Endothelial cell of umbilical vein (primary cell): ENCODE measurements around the gene RUNX2. TPM values are rescaled to one million over a fixed set of nuclear protein-coding genes. Genes with fewer than 3 reads are reported as not detected.

Experiments used
- BruUV-seq: library from RNA; stranded (reverse); fragments of 400-500 nt; replicated peaks from 2 replicates; lab custom pipeline; 2021; lab: Mats Ljungman, UMichigan
- CTCF ChIA-PET: fragments of 300-600, 350-600 bp; sonication (Branson Sonifier 250); formaldehyde crosslinking; loops from one replicate; lab custom pipeline; 2021; ENCODE audit warnings: antibody characterized with exemption, inconsistent platforms; lab: Charles Lee
- POLR2A ChIA-PET: fragments of 300-600, 350-600 bp; sonication (Branson Sonifier 250); formaldehyde crosslinking; loops from one replicate; lab custom pipeline; 2021; ENCODE audit warnings: antibody characterized with exemption, inconsistent platforms; lab: Charles Lee
- DNase-seq: peaks from one replicate; pipeline ENCODE4 v3.0.0-alpha.2; 2011; ENCODE audit warnings: low read depth, low spot score
- FAIRE-seq: peaks from 2 replicates; lab custom pipeline; 2011; peaks lifted over from hg19 to GRCh38; lab: Jason Lieb, UNC
- H2AFZ ChIP-seq: 2 replicates; pipeline ENCODE4 v1.6.0; 2012; ENCODE audit warnings: low read depth, low read length, control low read depth, inconsistent platforms
- H3K27ac ChIP-seq: 2 replicates; pipeline ENCODE4 v1.5.1; 2011; ENCODE audit warnings: low read depth, mild to moderate bottlenecking, control low read depth, low read length, moderate library complexity; ENCODE audit not compliant: insufficient read depth
- H3K27me3 ChIP-seq, 2 experiments: 2 replicates each; pipeline versions ENCODE4 v1.6.0 to v1.6.1; 2011; ENCODE audit warnings: low read length in 2 of 2, mixed read lengths in 1 of 2; ENCODE audit not compliant: control insufficient read depth in 2 of 2, insufficient read depth in 2 of 2
- H3K36me3 ChIP-seq, 2 experiments: 2 replicates in 1 of 2; 3 replicates in 1 of 2; pipeline ENCODE4 v1.5.1; 2011; ENCODE audit warnings: low read length in 2 of 2, mild to moderate bottlenecking in 1 of 2, moderate library complexity in 1 of 2; ENCODE audit not compliant: control insufficient read depth in 2 of 2, insufficient read depth in 2 of 2; ENCODE audit errors: extremely low read depth in 1 of 2
- H3K4me1 ChIP-seq: 3 replicates; pipeline ENCODE4 v1.5.1; 2011; ENCODE audit warnings: mild to moderate bottlenecking, low read length; ENCODE audit not compliant: control insufficient read depth, insufficient read depth; ENCODE audit errors: extremely low read depth
- H3K4me2 ChIP-seq: 2 replicates; pipeline ENCODE4 v1.6.1; 2011; ENCODE audit warnings: low read length, control low read depth, mixed read lengths; ENCODE audit not compliant: insufficient read depth
- H3K4me3 ChIP-seq, 3 experiments: fragments of 200-600 bp in 1 of 3; sonication (generic), shearing (Covaris generic) in 1 of 3; replicated peaks in 1 of 3; 2 replicates each; pipeline ENCODE4 v1.5.1; 2011 to 2016; ENCODE audit warnings: control low read depth in 3 of 3, low read length in 3 of 3, mild to moderate bottlenecking in 2 of 3, inconsistent platforms in 1 of 3, low read depth in 1 of 3, moderate library complexity in 1 of 3; ENCODE audit not compliant: insufficient read depth in 1 of 3
- H3K79me2 ChIP-seq: 2 replicates; pipeline ENCODE4 v1.6.0; 2012; ENCODE audit warnings: low read length, inconsistent platforms; ENCODE audit not compliant: control insufficient read depth, insufficient read depth
- H3K9ac ChIP-seq: replicated peaks from 2 replicates; pipeline ENCODE3; 2011; ENCODE audit warnings: low read length, control low read depth; ENCODE audit not compliant: insufficient read depth; ENCODE audit errors: extremely low read depth
- H3K9me1 ChIP-seq: replicated peaks from 3 replicates; pipeline ENCODE4 v1.6.0; 2011; ENCODE audit warnings: mild to moderate bottlenecking, low read length; ENCODE audit not compliant: control insufficient read depth, insufficient read depth; ENCODE audit errors: extremely low read depth
- H3K9me3 ChIP-seq: replicated peaks from 2 replicates; pipeline ENCODE4 v1.5.1; 2012; ENCODE audit warnings: low read length, inconsistent platforms; ENCODE audit not compliant: control insufficient read depth, insufficient read depth
- H4K20me1 ChIP-seq: replicated peaks from 2 replicates; pipeline ENCODE3; 2011; ENCODE audit warnings: mild to moderate bottlenecking, low read length; ENCODE audit not compliant: control insufficient read depth, insufficient read depth; ENCODE audit errors: extremely low read depth
- CTCF ChIP-seq, 2 donors: IDR thresholded peaks; 1 replicate in 1 of 2; 2 replicates in 1 of 2; pipeline ENCODE4 v1.5.1; 2011; ENCODE audit warnings: low read length in 2 of 2, mild to moderate bottlenecking in 2 of 2, moderate library complexity in 2 of 2, control low read depth in 1 of 2, inconsistent platforms in 1 of 2, low read depth in 1 of 2; ENCODE audit not compliant: insufficient read depth in 1 of 2; ENCODE audit errors: extremely low read depth in 1 of 2
- EZH2 ChIP-seq: IDR thresholded peaks from 2 replicates; pipeline ENCODE4 v1.6.1; 2012; ENCODE audit warnings: borderline replicate concordance, low read depth, mild to moderate bottlenecking, moderate library complexity, low read length, inconsistent platforms; ENCODE audit not compliant: severe bottlenecking
- FOS ChIP-seq: IDR thresholded peaks from 2 replicates; pipeline ENCODE4 v1.6.1; 2011; ENCODE audit warnings: mild to moderate bottlenecking, low read length, moderate library complexity, borderline replicate concordance; ENCODE audit not compliant: insufficient read depth
- GATA2 ChIP-seq: IDR thresholded peaks from 2 replicates; pipeline ENCODE4 v1.7.0; 2011; ENCODE audit warnings: low read depth, mild to moderate bottlenecking, moderate library complexity, mixed read lengths, low read length; ENCODE audit not compliant: insufficient read length, insufficient read depth
- JUN ChIP-seq: IDR thresholded peaks from 2 replicates; pipeline ENCODE4 v1.6.1; 2011; ENCODE audit warnings: borderline replicate concordance, low read depth; ENCODE audit not compliant: insufficient read length, insufficient read depth
- MAX ChIP-seq: IDR thresholded peaks from 2 replicates; pipeline ENCODE4 v1.6.1; 2011; ENCODE audit not compliant: insufficient read depth, insufficient read length
- MYC ChIP-seq: IDR thresholded peaks from one replicate; pipeline ENCODE4 v1.6.1; 2011; ENCODE audit warnings: mild to moderate bottlenecking, low read depth, low read length
- POLR2A ChIP-seq: IDR thresholded peaks from 2 replicates; pipeline ENCODE4 v1.6.1; 2012; ENCODE audit warnings: low read depth, mild to moderate bottlenecking, control low read depth, low read length
- POLR2AphosphoS5 ChIP-seq: IDR thresholded peaks from 2 replicates; pipeline ENCODE4 v1.6.1; 2012; ENCODE audit warnings: low read depth, mild to moderate bottlenecking, control low read depth, low read length, moderate library complexity; ENCODE audit not compliant: insufficient read depth
- dilution Hi-C: fragments of 300-500 bp; cut with MboI; formaldehyde crosslinking; loops from one replicate; pipeline ENCODE4 v1.15.0; 2019; ENCODE audit warnings: low sequenced_read_pairs; ENCODE audit not compliant: extremely low pct_ligation_motif_present
- intact Hi-C: fragments of 100-400 bp; cut with micrococcal nuclease; formaldehyde crosslinking; loops from one replicate; pipeline ENCODE4 v1.10.0; 2022
- polyA plus RNA-seq, 4 experiments: library from polyadenylated mRNA; depleted of rRNA in 3 of 4; stranded (reverse) in 3 of 4; unstranded in 1 of 4; fragments of >200 nt; gene quantifications; 2 replicates each; pipeline versions ENCODE4 v1.2.1 to v1.2.3, GENCODE V29; 2011 to 2012; ENCODE audit warnings: missing spikeins in 1 of 4
- total RNA-seq: library from RNA; stranded (reverse); gene quantifications from 2 replicates; pipeline ENCODE4 v1.2.3, GENCODE V29; 2021

Gene RUNX2
- total and polyA plus RNA-seq, 2 donors (not counting 3 experiments of a cell fraction or from before 2014, with no cell fraction given), result 0.06 TPM; not detected in 1

- Histone ChIP-seq H3K27me3 (peaks cover 22 to 25% of the 10 kb centered on the region in 2 experiments), H3K4me2 (no peak overlapping the region), H3K4me1 (no peaks in the 10 kb centered on the region), H3K27ac (no peak overlapping the region), H3K9me1 (no peaks in the 10 kb centered on the region), H4K20me1 (no peaks in the 10 kb centered on the region), H3K4me3 (no peak overlapping the region), H3K9me3 (no peaks in the 10 kb centered on the region), H3K9ac (no peak overlapping the region), H3K79me2 (no peaks in the 10 kb centered on the region), H2AFZ (no peak overlapping the region), H3K36me3 (no peaks in the 10 kb centered on the region)
- ChIA-PET POLR2A (no interaction called here), CTCF (no interaction called here)
- dilution Hi-C loops, result no loop called here
- BruUV-seq, result no TSS peak
- intact Hi-C loops, result no loop called here
- DNase-seq (no peak), FAIRE-seq (no peak)
- TF ChIP-seq CTCF (IDR thresholded peaks at IDR 0.05; ENCODE audit: extremely low read depth in 1 of 2, insufficient read depth in 1 of 2, low read depth in 1 of 2, low read length in 2 of 2), result no peak
- no peak for TF ChIP-seq POLR2A
- no peak for TF ChIP-seq POLR2AphosphoS5
- no peak for TF ChIP-seq MAX
- no peak for TF ChIP-seq JUN
- no peak for TF ChIP-seq GATA2
- no peak for TF ChIP-seq FOS
- no peak for TF ChIP-seq MYC
- no peak for TF ChIP-seq EZH2
Observed at GRCh38 chr6:45607798-45608197, 279.7 kb downstream of the RUNX2 start.
